Loucy (cell line): Measurements from ENCODE around the gene PEX3.
"Not testable (repeated sequence)": the region's sequence is repeated elsewhere in the genome, so short reads cannot be mapped to it uniquely, and the experiment has no call there.

ENCODE experiments used
- H2AFZ ChIP-seq: fragments of 200-600 bp; sonication (generic); 2 replicates; pipeline ENCODE4 v1.6.0; 2016; ENCODE audit warnings: antibody characterized with exemption, mild to moderate bottlenecking, low read length, moderate library complexity
- H3F3A ChIP-seq: fragments of 200-600 bp; 2 replicates; pipeline ENCODE4 v1.6.0; 2016; ENCODE audit warnings: antibody characterized with exemption, low read depth, mild to moderate bottlenecking
- H3K27me3 ChIP-seq: fragments of 200-600 bp; sonication (generic); 2 replicates; pipeline ENCODE4 v1.6.1; 2014; ENCODE audit warnings: low read length, mild to moderate bottlenecking; ENCODE audit not compliant: insufficient read depth, poor library complexity, severe bottlenecking
- H3K36me3 ChIP-seq: fragments of 200-600 bp; sonication (generic); 2 replicates; pipeline ENCODE4 v1.6.1; 2016; ENCODE audit warnings: low read length; ENCODE audit not compliant: insufficient read depth
- H3K4me1 ChIP-seq: fragments of 200-600 bp; sonication (generic); 2 replicates; pipeline ENCODE4 v1.5.1; 2014; ENCODE audit warnings: low read length, mild to moderate bottlenecking; ENCODE audit not compliant: insufficient read depth, poor library complexity, severe bottlenecking
- H3K4me2 ChIP-seq: fragments of 200-600 bp; sonication (generic); 2 replicates; pipeline ENCODE4 v1.6.0; 2014; ENCODE audit warnings: antibody characterized with exemption, low read length, low read depth, mild to moderate bottlenecking; ENCODE audit not compliant: poor library complexity, severe bottlenecking
- H3K4me3 ChIP-seq: fragments of 200-600 bp; sonication (generic); 2 replicates; pipeline ENCODE4 v1.5.1; 2014; ENCODE audit warnings: low read length, mild to moderate bottlenecking, mixed read lengths; ENCODE audit not compliant: poor library complexity, severe bottlenecking
- H3K79me2 ChIP-seq: fragments of 200-600 bp; sonication (generic); 2 replicates; pipeline ENCODE4 v1.6.1; 2014; ENCODE audit warnings: low read length; ENCODE audit not compliant: insufficient read depth
- H3K9ac ChIP-seq: fragments of 200-600 bp; sonication (generic); 2 replicates; pipeline ENCODE4 v1.6.0; 2014; ENCODE audit warnings: mild to moderate bottlenecking, low read depth, low read length, moderate library complexity; ENCODE audit not compliant: poor library complexity, severe bottlenecking
- H3K9me2 ChIP-seq: fragments of 200-600 bp; sonication (generic); replicated peaks from 2 replicates; pipeline ENCODE4 v1.6.1; 2016; ENCODE audit warnings: low read depth, low read length, mixed read lengths
- H3K9me3 ChIP-seq: fragments of 200-600 bp; sonication (generic); 2 replicates; pipeline ENCODE4 v1.6.1; 2014; ENCODE audit warnings: mild to moderate bottlenecking, antibody characterized with exemption, low read length, low read depth; ENCODE audit not compliant: insufficient read depth
- H4K20me1 ChIP-seq: fragments of 200-600 bp; sonication (generic); 2 replicates; pipeline ENCODE4 v1.6.0; 2014; ENCODE audit warnings: antibody characterized with exemption, low read length, mild to moderate bottlenecking; ENCODE audit not compliant: insufficient read depth, poor library complexity, severe bottlenecking
- EZH2phosphoT487 ChIP-seq: fragments of 200-600 bp; IDR thresholded peaks from 2 replicates; pipeline ENCODE4 v1.6.1; 2018; ENCODE audit warnings: antibody characterized with exemption, mild to moderate bottlenecking, moderate library complexity, borderline replicate concordance
- TF ChIP-seq, protein P1 (sequence below): fragments of 200-600 bp; sonication (generic); conservative IDR thresholded peaks from 2 replicates; pipeline ENCODE4 v1.5.1; 2014; ENCODE audit warnings: mild to moderate bottlenecking, antibody characterized with exemption, low read length

The PEX3 gene

DNA sequence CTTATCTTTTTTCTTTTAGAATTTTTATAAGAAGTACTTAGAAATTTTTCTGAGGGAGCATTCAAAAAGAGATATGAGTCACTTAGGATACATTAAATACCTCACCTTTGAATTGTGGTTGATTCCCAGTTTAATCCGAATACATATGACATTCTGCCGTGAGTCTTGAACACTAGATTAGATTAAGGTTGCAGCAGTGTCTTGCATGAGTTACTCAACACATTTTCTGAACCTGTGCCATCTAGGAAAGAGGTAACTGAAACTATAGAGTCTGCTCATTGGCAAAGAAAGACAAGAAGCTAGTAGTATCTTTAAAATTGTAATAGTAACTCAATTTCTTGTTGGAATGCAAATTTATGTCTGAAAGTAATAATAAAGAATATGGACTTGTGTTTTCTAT, 14.9 kb downstream of the PEX3 start:
- Histone ChIP-seq H4K20me1 (no peaks in the 10 kb centered on the region), H3K4me1 (no peaks in the 10 kb centered on the region), H3K79me2 (peaks cover 3% of the 10 kb centered on the region; the same call in 1 of the 2 replicates), H3K4me2 (no peak overlapping the region), H2AFZ (no peak overlapping the region), H3K9ac (no peak overlapping the region), H3K9me2 (no peaks in the 10 kb centered on the region), H3F3A (no peaks in the 10 kb centered on the region), H3K36me3 (peaks cover 19% of the 10 kb centered on the region; the same call in 1 of the 2 replicates), H3K27me3 (no peaks in the 10 kb centered on the region), H3K9me3 (no peaks in the 10 kb centered on the region), H3K4me3 (no peak overlapping the region)
- TF ChIP-seq, protein P1, sequence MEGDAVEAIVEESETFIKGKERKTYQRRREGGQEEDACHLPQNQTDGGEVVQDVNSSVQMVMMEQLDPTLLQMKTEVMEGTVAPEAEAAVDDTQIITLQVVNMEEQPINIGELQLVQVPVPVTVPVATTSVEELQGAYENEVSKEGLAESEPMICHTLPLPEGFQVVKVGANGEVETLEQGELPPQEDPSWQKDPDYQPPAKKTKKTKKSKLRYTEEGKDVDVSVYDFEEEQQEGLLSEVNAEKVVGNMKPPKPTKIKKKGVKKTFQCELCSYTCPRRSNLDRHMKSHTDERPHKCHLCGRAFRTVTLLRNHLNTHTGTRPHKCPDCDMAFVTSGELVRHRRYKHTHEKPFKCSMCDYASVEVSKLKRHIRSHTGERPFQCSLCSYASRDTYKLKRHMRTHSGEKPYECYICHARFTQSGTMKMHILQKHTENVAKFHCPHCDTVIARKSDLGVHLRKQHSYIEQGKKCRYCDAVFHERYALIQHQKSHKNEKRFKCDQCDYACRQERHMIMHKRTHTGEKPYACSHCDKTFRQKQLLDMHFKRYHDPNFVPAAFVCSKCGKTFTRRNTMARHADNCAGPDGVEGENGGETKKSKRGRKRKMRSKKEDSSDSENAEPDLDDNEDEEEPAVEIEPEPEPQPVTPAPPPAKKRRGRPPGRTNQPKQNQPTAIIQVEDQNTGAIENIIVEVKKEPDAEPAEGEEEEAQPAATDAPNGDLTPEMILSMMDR, result no peak
- TF ChIP-seq EZH2phosphoT487, result no peak

DNA sequence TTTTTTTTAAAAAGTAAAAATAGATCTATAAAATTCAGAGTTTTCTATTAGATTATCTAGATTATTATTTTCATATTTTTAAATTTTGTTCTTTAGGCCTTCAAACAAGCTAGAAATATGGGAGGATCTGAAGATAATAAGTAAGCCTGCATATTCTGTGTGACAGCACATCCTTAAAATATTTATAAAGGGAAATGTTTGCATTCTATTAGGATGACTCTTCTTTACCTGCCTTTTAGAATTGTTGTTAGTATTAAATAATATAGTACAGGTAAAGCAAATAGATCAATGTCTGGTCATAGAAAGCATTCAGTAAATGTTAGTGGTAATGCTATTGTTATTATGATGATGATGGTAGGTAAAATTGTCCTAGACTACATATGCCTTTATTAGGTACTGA, 17.4 kb downstream of the PEX3 start:
- H3F3A ChIP-seq, result no peaks in the 10 kb centered on the region
- no peak overlapping the region for H3K4me2 ChIP-seq
- peaks cover 31% of the 10 kb centered on the region; the same call in 1 of the 2 replicates for H3K36me3 ChIP-seq
- no peak overlapping the region for H3K9ac ChIP-seq
- no peaks in the 10 kb centered on the region for H3K9me3 ChIP-seq
- no peaks in the 10 kb centered on the region for H3K27me3 ChIP-seq
- TF ChIP-seq, protein P1, result no peak
- TF ChIP-seq EZH2phosphoT487, result no peak
- no peaks in the 10 kb centered on the region for H4K20me1 ChIP-seq
- peaks cover 3% of the 10 kb centered on the region; the same call in 1 of the 2 replicates for H3K79me2 ChIP-seq
- H3K9me2 ChIP-seq, result no peaks in the 10 kb centered on the region
- no peak overlapping the region for H2AFZ ChIP-seq
- H3K4me1 ChIP-seq, result no peaks in the 10 kb centered on the region
- H3K4me3 ChIP-seq, result no peak overlapping the region

DNA sequence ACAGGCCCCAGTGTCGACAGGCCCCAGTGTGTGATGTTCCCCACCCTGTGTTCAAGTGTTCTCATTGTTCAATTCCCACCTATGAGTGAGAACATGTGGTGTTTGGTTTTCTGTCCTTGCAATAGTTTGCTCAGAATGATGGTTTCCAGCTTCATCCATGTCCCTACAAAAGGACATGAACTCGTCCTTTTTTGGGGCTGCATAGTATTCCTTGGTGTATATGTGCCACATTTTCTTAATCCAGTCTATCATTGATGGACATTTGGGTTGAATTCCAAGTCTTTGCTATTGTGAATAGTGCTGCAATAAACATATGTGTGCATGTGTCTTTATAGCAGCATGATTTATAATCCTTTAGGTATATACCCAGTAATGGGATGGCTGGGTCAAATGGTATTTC, 18.2 kb downstream of the PEX3 start:
- H3F3A ChIP-seq, H3K9me3 ChIP-seq, H3K9me2 ChIP-seq, H3K9ac ChIP-seq, H3K79me2 ChIP-seq, H2AFZ ChIP-seq, H3K4me1 ChIP-seq, H4K20me1 ChIP-seq, H3K4me3 ChIP-seq, H3K27me3 ChIP-seq, H3K4me2 ChIP-seq: not testable (repeated sequence)
- peaks cover 32% of the 10 kb centered on the region; the same call in 1 of the 2 replicates for H3K36me3 ChIP-seq

DNA sequence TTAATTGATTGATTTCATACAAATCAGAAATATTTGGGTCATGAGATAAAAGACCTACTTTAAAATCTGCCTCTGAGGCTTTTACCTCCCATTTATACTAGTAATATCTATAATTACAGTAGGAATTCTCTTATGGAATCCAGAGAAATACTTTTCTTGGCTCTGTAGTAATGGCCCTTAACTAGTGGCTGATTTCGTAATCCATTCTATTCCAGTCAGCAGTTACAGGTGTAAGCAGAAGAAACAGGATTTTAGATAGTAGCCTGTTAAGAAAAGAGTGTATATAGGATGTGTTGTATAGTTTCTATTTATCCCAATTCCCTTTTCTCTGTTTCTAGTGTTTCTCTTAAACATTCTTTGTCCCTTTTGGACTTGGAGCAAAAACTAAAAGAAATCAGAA, 21.2 kb downstream of the PEX3 start:
- Histone ChIP-seq H3F3A (no peaks in the 10 kb centered on the region), H3K9me3 (no peaks in the 10 kb centered on the region), H3K4me1 (no peaks in the 10 kb centered on the region), H3K4me2 (no peak overlapping the region), H4K20me1 (no peaks in the 10 kb centered on the region), H3K4me3 (no peak overlapping the region), H3K79me2 (no peaks in the 10 kb centered on the region), H3K36me3 (peaks cover 43% of the 10 kb centered on the region; the same call in 1 of the 2 replicates), H3K27me3 (no peaks in the 10 kb centered on the region), H3K9ac (no peak overlapping the region), H2AFZ (no peak overlapping the region), H3K9me2 (no peaks in the 10 kb centered on the region)
- TF ChIP-seq, protein P1, result no peak
- TF ChIP-seq EZH2phosphoT487, result no peak
